Measurements from ENCODE around the gene CCDC86. TPM values are rescaled to one million over a fixed set of nuclear protein-coding genes. Genes with fewer than 3 reads are reported as not detected.

The CCDC86 gene
- total RNA-seq, 1 donor from 2014 or later: 3.3 TPM

GRCh38 chr11:60858731-60859464 is 17.0 kb downstream of the CCDC86 start:
- no peak overlapping the region for H3K9ac ChIP-seq
- H3K9me3 Mint-ChIP-seq: no peaks in the 10 kb centered on the region
- H4K20me1 ChIP-seq (ENCODE audit: low read depth): no peaks in the 10 kb centered on the region
- no peak overlapping the region for H3K27ac Mint-ChIP-seq
- H3K36me3 Mint-ChIP-seq: no peaks in the 10 kb centered on the region
- no peak overlapping the region for H2AFZ ChIP-seq (replicated peaks)
- no peak for TF ChIP-seq EZH2 (IDR thresholded peaks at IDR 0.05)
- TF ChIP-seq, protein P1, sequence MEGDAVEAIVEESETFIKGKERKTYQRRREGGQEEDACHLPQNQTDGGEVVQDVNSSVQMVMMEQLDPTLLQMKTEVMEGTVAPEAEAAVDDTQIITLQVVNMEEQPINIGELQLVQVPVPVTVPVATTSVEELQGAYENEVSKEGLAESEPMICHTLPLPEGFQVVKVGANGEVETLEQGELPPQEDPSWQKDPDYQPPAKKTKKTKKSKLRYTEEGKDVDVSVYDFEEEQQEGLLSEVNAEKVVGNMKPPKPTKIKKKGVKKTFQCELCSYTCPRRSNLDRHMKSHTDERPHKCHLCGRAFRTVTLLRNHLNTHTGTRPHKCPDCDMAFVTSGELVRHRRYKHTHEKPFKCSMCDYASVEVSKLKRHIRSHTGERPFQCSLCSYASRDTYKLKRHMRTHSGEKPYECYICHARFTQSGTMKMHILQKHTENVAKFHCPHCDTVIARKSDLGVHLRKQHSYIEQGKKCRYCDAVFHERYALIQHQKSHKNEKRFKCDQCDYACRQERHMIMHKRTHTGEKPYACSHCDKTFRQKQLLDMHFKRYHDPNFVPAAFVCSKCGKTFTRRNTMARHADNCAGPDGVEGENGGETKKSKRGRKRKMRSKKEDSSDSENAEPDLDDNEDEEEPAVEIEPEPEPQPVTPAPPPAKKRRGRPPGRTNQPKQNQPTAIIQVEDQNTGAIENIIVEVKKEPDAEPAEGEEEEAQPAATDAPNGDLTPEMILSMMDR (IDR thresholded peaks at IDR 0.05): no peak
- TF ChIP-seq EZH2phosphoT487 (IDR thresholded peaks at IDR 0.05): no peak
- no peaks in the 10 kb centered on the region for H3K9me3 ChIP-seq (ENCODE audit: low read depth)
- peaks cover 7% of the 10 kb centered on the region for H3K4me1 Mint-ChIP-seq
- H3K79me2 ChIP-seq (ENCODE audit: low read depth): no peaks in the 10 kb centered on the region
- no peak overlapping the region for H3K27ac ChIP-seq
- H3K27me3 Mint-ChIP-seq (ENCODE audit: insufficient read depth, low read depth): peaks cover 9% of the 10 kb centered on the region
- DNase-seq (ENCODE audit: low spot score): no peak
- peaks cover 16% of the 10 kb centered on the region for H3K27me3 ChIP-seq
- no peaks in the 10 kb centered on the region for H3F3A ChIP-seq (ENCODE audit: low read depth)
- no peak overlapping the region for H3K4me3 ChIP-seq
- H3K36me3 ChIP-seq: no peaks in the 10 kb centered on the region
- H3K4me3 Mint-ChIP-seq: no peak overlapping the region
- no peaks in the 10 kb centered on the region for H3K4me1 ChIP-seq
- H3K4me2 ChIP-seq: no peak overlapping the region

- Mint-ChIP-seq H3K27me3 (ENCODE audit: insufficient read depth, low read depth) (peaks cover 6% of the 10 kb centered on the region), H3K4me3 (no peak overlapping the region), H3K4me1 (peaks cover 7% of the 10 kb centered on the region), H3K27ac (no peak overlapping the region), H3K36me3 (no peaks in the 10 kb centered on the region), H3K9me3 (no peaks in the 10 kb centered on the region)
- Histone ChIP-seq H3K79me2 (ENCODE audit: low read depth) (no peaks in the 10 kb centered on the region), H3K36me3 (no peaks in the 10 kb centered on the region), H3K27ac (no peak overlapping the region), H3K4me2 (no peak overlapping the region), H3K9ac (no peak overlapping the region), H3K4me1 (no peaks in the 10 kb centered on the region), H3K27me3 (peaks cover 11% of the 10 kb centered on the region), H4K20me1 (ENCODE audit: low read depth) (no peaks in the 10 kb centered on the region), H3K4me3 (no peak overlapping the region), H3F3A (ENCODE audit: low read depth) (no peaks in the 10 kb centered on the region), H3K9me3 (ENCODE audit: low read depth) (no peaks in the 10 kb centered on the region), H2AFZ (replicated peaks) (no peak overlapping the region)
- no peak for DNase-seq (ENCODE audit: low spot score)
- TF ChIP-seq EZH2 (IDR thresholded peaks at IDR 0.05): no peak
- TF ChIP-seq EZH2phosphoT487 (IDR thresholded peaks at IDR 0.05): no peak
- TF ChIP-seq, protein P1 (IDR thresholded peaks at IDR 0.05): no peak
Measured at GRCh38 chr11:60859616-60860250, 17.8 kb downstream of the CCDC86 start.

GRCh38 chr11:60860943-60861342 is 19.0 kb downstream of the CCDC86 start:
- H3K9me3 Mint-ChIP-seq: no peaks in the 10 kb centered on the region
- Histone ChIP-seq H2AFZ (replicated peaks) (peak overlapping the region; percentile 67), H3K4me3 (no peak overlapping the region), H4K20me1 (ENCODE audit: low read depth) (no peaks in the 10 kb centered on the region), H3K4me2 (no peak overlapping the region), H3K79me2 (ENCODE audit: low read depth) (no peaks in the 10 kb centered on the region), H3K9me3 (ENCODE audit: low read depth) (no peaks in the 10 kb centered on the region), H3K27ac (no peak overlapping the region), H3K4me1 (no peaks in the 10 kb centered on the region), H3F3A (ENCODE audit: low read depth) (no peaks in the 10 kb centered on the region), H3K36me3 (no peaks in the 10 kb centered on the region), H3K9ac (no peak overlapping the region), H3K27me3 (no peaks in the 10 kb centered on the region)
- peaks cover 6% of the 10 kb centered on the region for H3K27me3 Mint-ChIP-seq (ENCODE audit: insufficient read depth, low read depth)
- H3K4me1 Mint-ChIP-seq: no peaks in the 10 kb centered on the region
- no peak overlapping the region for H3K4me3 Mint-ChIP-seq
- TF ChIP-seq EZH2 (IDR thresholded peaks at IDR 0.05): no peak
- TF ChIP-seq, protein P1 (IDR thresholded peaks at IDR 0.05): no peak
- TF ChIP-seq EZH2phosphoT487 (IDR thresholded peaks at IDR 0.05): no peak
- no peak for DNase-seq (ENCODE audit: low spot score)
- H3K36me3 Mint-ChIP-seq: no peaks in the 10 kb centered on the region
- H3K27ac Mint-ChIP-seq: no peak overlapping the region
